ENCODE data around the gene SUSD4.

DNA sequence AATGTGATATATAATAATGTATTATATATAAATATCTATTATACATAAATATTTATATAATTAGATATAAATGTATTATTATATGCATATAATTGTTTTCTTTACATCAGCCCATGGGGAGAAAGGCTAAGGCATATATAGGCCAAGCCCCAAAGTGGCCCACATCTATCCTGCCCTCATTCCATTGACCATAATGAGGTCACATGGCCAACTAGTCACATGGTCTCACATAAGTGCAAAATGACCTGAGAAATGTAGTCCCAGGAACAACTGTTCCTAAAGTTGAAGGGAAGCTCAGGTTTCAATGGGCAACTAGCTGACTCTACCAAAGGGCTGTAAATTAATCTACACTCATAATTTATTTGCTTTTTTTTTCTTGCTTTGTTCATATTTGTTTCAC is 14.8 kb upstream of the SUSD4 start:
- TF ChIP-seq, protein P1, sequence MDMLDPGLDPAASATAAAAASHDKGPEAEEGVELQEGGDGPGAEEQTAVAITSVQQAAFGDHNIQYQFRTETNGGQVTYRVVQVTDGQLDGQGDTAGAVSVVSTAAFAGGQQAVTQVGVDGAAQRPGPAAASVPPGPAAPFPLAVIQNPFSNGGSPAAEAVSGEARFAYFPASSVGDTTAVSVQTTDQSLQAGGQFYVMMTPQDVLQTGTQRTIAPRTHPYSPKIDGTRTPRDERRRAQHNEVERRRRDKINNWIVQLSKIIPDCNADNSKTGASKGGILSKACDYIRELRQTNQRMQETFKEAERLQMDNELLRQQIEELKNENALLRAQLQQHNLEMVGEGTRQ (IDR thresholded peaks at IDR 0.05; ENCODE audit: borderline replicate concordance, low read depth, low read length), result no peak
- TF ChIP-seq, protein P2, sequence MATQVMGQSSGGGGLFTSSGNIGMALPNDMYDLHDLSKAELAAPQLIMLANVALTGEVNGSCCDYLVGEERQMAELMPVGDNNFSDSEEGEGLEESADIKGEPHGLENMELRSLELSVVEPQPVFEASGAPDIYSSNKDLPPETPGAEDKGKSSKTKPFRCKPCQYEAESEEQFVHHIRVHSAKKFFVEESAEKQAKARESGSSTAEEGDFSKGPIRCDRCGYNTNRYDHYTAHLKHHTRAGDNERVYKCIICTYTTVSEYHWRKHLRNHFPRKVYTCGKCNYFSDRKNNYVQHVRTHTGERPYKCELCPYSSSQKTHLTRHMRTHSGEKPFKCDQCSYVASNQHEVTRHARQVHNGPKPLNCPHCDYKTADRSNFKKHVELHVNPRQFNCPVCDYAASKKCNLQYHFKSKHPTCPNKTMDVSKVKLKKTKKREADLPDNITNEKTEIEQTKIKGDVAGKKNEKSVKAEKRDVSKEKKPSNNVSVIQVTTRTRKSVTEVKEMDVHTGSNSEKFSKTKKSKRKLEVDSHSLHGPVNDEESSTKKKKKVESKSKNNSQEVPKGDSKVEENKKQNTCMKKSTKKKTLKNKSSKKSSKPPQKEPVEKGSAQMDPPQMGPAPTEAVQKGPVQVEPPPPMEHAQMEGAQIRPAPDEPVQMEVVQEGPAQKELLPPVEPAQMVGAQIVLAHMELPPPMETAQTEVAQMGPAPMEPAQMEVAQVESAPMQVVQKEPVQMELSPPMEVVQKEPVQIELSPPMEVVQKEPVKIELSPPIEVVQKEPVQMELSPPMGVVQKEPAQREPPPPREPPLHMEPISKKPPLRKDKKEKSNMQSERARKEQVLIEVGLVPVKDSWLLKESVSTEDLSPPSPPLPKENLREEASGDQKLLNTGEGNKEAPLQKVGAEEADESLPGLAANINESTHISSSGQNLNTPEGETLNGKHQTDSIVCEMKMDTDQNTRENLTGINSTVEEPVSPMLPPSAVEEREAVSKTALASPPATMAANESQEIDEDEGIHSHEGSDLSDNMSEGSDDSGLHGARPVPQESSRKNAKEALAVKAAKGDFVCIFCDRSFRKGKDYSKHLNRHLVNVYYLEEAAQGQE (IDR thresholded peaks at IDR 0.05; ENCODE audit: low read depth, low read length), result no peak
- TF ChIP-seq FOXM1 (IDR thresholded peaks at IDR 0.05; ENCODE audit: low read depth) (no peak), GABPA (IDR thresholded peaks at IDR 0.05; ENCODE audit: low read depth) (no peak), SIN3A (IDR thresholded peaks at IDR 0.05; ENCODE audit: borderline replicate concordance, low read depth, low read length) (no peak), NRF1 (IDR thresholded peaks at IDR 0.05; ENCODE audit: low read depth, low read length) (no peak)
- TF ChIP-seq, protein P3, sequence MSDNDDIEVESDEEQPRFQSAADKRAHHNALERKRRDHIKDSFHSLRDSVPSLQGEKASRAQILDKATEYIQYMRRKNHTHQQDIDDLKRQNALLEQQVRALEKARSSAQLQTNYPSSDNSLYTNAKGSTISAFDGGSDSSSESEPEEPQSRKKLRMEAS (IDR thresholded peaks at IDR 0.05; ENCODE audit: low read depth), result no peak

All from SK-N-SH (cell line).